B cell (primary cell): Measurements from ENCODE around the gene PROM2. TPM values are rescaled to one million over a fixed set of nuclear protein-coding genes. Genes with fewer than 3 reads are reported as not detected.

Experiments used
- ATAC-seq: fragments of 200-7000 bp; cut with Tn5 transposase; one replicate; pipeline ENCODE4 v1.10.0; 2021; ENCODE audit warnings: low read depth, mild to moderate bottlenecking, moderate number of reproducible peaks, moderate library complexity
- CTCF ChIA-PET: fragments of 350-600 bp; sonication (Branson Sonifier 250); formaldehyde crosslinking; loops from one replicate; lab custom pipeline; 2021; ENCODE audit warnings: antibody characterized with exemption, inconsistent platforms; lab: Charles Lee
- POLR2A ChIA-PET: fragments of 350-600 bp; sonication (Branson Sonifier 250); formaldehyde crosslinking; loops from one replicate; lab custom pipeline; 2021; ENCODE audit warnings: antibody characterized with exemption; lab: Charles Lee
- DNase-seq: peaks from one replicate; pipeline ENCODE4 v3.0.0; 2013
- H2AFZ ChIP-seq: 2 replicates; pipeline ENCODE4 v1.6.1; 2012; ENCODE audit warnings: mild to moderate bottlenecking, low read depth, low read length; ENCODE audit not compliant: insufficient read depth, poor library complexity, severe bottlenecking
- H3K27ac ChIP-seq, 2 donors: 1 replicate in 1 of 2; 2 replicates in 1 of 2; pipeline ENCODE4 v1.5.1; 2012 to 2013; ENCODE audit warnings: low read length in 2 of 2, mild to moderate bottlenecking in 2 of 2, moderate library complexity in 1 of 2
- H3K27me3 ChIP-seq, 4 experiments: fragments of 200-600 bp in 1 of 4; sonication (generic) in 1 of 4; replicated peaks in 1 of 4; 1 replicate in 2 of 4; 2 replicates in 2 of 4; pipeline versions ENCODE4 v1.6.1 to v1.7.0; 2013 to 2016; ENCODE audit warnings: low read length in 3 of 4, mild to moderate bottlenecking in 2 of 4, mixed read lengths in 1 of 4, moderate library complexity in 1 of 4; ENCODE audit not compliant: insufficient read depth in 4 of 4, control insufficient read depth in 3 of 4; ENCODE audit errors: control extremely low read depth in 1 of 4
- H3K36me3 ChIP-seq, 2 experiments: replicated peaks in 1 of 2; 1 replicate in 1 of 2; 2 replicates in 1 of 2; pipeline versions ENCODE4 v1.6.1 to v1.7.1; 2013; ENCODE audit warnings: low read length in 1 of 2; ENCODE audit not compliant: insufficient read depth in 2 of 2, control insufficient read depth in 1 of 2; ENCODE audit errors: control extremely low read depth in 1 of 2, extremely low read depth in 1 of 2
- H3K4me1 ChIP-seq, 2 donors: fragments of 200-600 bp in 1 of 2; sonication (generic) in 1 of 2; 1 replicate in 1 of 2; 2 replicates in 1 of 2; pipeline versions ENCODE4 v1.5.1 to v1.6.1; 2013 to 2017; ENCODE audit warnings: low read length in 2 of 2; ENCODE audit not compliant: control insufficient read depth in 2 of 2, insufficient read depth in 2 of 2
- H3K4me2 ChIP-seq: replicated peaks from 2 replicates; pipeline ENCODE3; 2012; ENCODE audit warnings: mild to moderate bottlenecking, low read depth, low read length; ENCODE audit not compliant: poor library complexity, severe bottlenecking
- H3K4me3 ChIP-seq, 5 experiments: fragments of 200-600 bp in 1 of 5; sonication (generic) in 1 of 5; 1 replicate in 3 of 5; 2 replicates in 2 of 5; pipeline versions ENCODE4 v1.5.1 to v1.7.0; 2011 to 2016; ENCODE audit warnings: low read length in 4 of 5, mild to moderate bottlenecking in 4 of 5, low read depth in 2 of 5, control low read depth in 1 of 5, moderate library complexity in 1 of 5; ENCODE audit not compliant: insufficient read depth in 1 of 5; ENCODE audit errors: control extremely low read depth in 1 of 5, extremely low read depth in 1 of 5
- H3K79me2 ChIP-seq: fragments of 200-600 bp; sonication (generic); one replicate; pipeline ENCODE4 v1.6.0; 2016; ENCODE audit warnings: low read length; ENCODE audit not compliant: control insufficient read depth, insufficient read depth
- H3K9ac ChIP-seq: fragments of 200-600 bp; sonication (generic); 2 replicates; pipeline ENCODE4 v1.6.1; 2017; ENCODE audit warnings: mild to moderate bottlenecking, low read length, moderate library complexity
- H3K9me3 ChIP-seq, 3 donors: one replicate each; pipeline versions ENCODE4 v1.6.1 to v1.7.1; 2013; ENCODE audit warnings: low read length in 2 of 3; ENCODE audit not compliant: control insufficient read depth in 2 of 3, insufficient read depth in 1 of 3; ENCODE audit errors: control extremely low read depth in 1 of 3
- H4K20me1 ChIP-seq: 2 replicates; pipeline ENCODE4 v1.6.0; 2012; ENCODE audit warnings: mild to moderate bottlenecking, low read length; ENCODE audit not compliant: insufficient read depth, control insufficient read depth, poor library complexity, severe bottlenecking
- H3K27ac Mint-ChIP-seq: one replicate; pipeline ENCODE4 v1.8.0; 2021; ENCODE audit warnings: mixed read lengths
- H3K27me3 Mint-ChIP-seq: one replicate; pipeline ENCODE4 v1.8.0; 2021; ENCODE audit warnings: mixed read lengths
- H3K4me1 Mint-ChIP-seq: one replicate; pipeline ENCODE4 v1.8.0; 2021; ENCODE audit warnings: mixed read lengths
- H3K4me3 Mint-ChIP-seq: one replicate; pipeline ENCODE4 v1.8.0; 2021; ENCODE audit warnings: mixed read lengths
- H3K9me3 Mint-ChIP-seq: one replicate; pipeline ENCODE4 v1.8.0; 2022; ENCODE audit warnings: mixed read lengths; ENCODE audit not compliant: insufficient read depth
- EZH2 ChIP-seq: IDR thresholded peaks from 2 replicates; pipeline ENCODE4 v1.6.1; 2012; ENCODE audit warnings: borderline replicate concordance, low read depth, mild to moderate bottlenecking, moderate library complexity, low read length; ENCODE audit not compliant: insufficient read depth, poor library complexity, severe bottlenecking
- WGBS: methylation state at CpG from one replicate; pipeline ENCODE4 v1.1.5; 2013; ENCODE audit warnings: missing lambda C conversion rate; ENCODE audit not compliant: insufficient coverage; 5-methylcytosine and 5-hydroxymethylcytosine counted together
- intact Hi-C: fragments of 100-400 bp; cut with micrococcal nuclease; formaldehyde crosslinking; loops from one replicate; pipeline ENCODE4 v1.10.0; 2022
- polyA plus RNA-seq: library from polyadenylated mRNA; depleted of rRNA; stranded (reverse); fragments of >200 nt; gene quantifications from 2 replicates; pipeline ENCODE4 v1.2.3, GENCODE V29; 2012
- total RNA-seq, 2 donors: library from RNA; stranded (reverse); fragments of 120-200 nt in 1 of 2; gene quantifications; 1 replicate in 1 of 2; 2 replicates in 1 of 2; pipeline versions ENCODE4 v1.2.3 to v1.2.4, GENCODE V29; 2013 to 2022
- TF ChIP-seq, protein P1 (sequence below): fragments of 200-600 bp; IDR thresholded peaks from one replicate; pipeline ENCODE4 v1.8.0; 2022; ENCODE audit warnings: antibody characterized with exemption, mild to moderate bottlenecking

PROM2 gene
- total and polyA plus RNA-seq, 2 donors (not counting 1 experiment from before 2014, with no cell fraction given), result 0.67 to 1.3 TPM

DNA sequence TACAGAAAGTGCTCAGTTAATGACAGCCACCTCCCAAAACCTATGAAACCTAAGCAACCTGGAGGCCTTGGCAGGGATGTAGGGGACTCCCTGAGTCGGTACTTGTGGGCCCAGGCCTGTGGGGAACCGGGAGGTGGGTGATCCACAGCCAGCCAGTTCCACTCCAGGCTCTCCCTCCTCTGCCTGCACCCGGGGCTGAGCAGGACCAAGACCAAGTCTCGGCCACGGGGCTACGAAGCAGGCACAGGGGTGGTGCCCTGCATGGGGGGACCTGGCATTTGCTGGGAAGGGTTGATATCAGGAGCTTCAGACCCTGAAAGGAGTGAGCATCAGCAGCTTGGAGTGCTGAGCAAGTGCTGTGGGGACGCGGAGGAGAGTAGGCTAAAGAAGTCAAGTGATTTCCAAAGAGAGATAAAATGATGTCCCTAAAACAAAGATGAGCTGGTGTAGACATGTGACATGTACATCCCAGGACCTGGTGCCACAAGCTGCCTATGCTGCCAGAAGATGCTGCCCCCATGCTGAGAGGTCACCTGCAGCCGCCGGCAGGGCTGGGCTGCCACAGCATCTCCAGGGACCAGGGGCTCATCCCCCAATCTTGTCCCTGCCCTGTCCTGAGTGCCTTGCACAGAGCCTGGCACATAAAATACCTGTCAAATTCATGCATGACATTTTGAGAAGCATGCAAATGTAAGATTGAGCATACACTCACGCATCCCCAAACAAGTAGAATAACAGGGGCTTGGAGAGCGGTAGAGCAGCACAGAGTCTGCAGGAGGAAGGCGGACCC is 44.4 kb downstream of the PROM2 start:
- H3K9me3 ChIP-seq, result no peaks in the 10 kb centered on the region
- no peaks in the 10 kb centered on the region for H4K20me1 ChIP-seq
- H3K27ac ChIP-seq, result no peak overlapping the region
- Mint-ChIP-seq H3K4me1 (no peaks in the 10 kb centered on the region), H3K27ac (no peak overlapping the region), H3K9me3 (no peaks in the 10 kb centered on the region), H3K4me3 (no peak overlapping the region), H3K27me3 (peaks cover 2% of the 10 kb centered on the region)
- DNase-seq, result no peak
- H2AFZ ChIP-seq, result no peak overlapping the region
- ATAC-seq, result no peak
- no peak for TF ChIP-seq EZH2
- TF ChIP-seq, protein P1, sequence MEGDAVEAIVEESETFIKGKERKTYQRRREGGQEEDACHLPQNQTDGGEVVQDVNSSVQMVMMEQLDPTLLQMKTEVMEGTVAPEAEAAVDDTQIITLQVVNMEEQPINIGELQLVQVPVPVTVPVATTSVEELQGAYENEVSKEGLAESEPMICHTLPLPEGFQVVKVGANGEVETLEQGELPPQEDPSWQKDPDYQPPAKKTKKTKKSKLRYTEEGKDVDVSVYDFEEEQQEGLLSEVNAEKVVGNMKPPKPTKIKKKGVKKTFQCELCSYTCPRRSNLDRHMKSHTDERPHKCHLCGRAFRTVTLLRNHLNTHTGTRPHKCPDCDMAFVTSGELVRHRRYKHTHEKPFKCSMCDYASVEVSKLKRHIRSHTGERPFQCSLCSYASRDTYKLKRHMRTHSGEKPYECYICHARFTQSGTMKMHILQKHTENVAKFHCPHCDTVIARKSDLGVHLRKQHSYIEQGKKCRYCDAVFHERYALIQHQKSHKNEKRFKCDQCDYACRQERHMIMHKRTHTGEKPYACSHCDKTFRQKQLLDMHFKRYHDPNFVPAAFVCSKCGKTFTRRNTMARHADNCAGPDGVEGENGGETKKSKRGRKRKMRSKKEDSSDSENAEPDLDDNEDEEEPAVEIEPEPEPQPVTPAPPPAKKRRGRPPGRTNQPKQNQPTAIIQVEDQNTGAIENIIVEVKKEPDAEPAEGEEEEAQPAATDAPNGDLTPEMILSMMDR, result no peak
- H3K4me3 ChIP-seq, result no peak overlapping the region
- no peaks in the 10 kb centered on the region for H3K36me3 ChIP-seq
- 86% methylated on average over 13 of the region's 13 CpGs for WGBS
- no peaks in the 10 kb centered on the region for H3K79me2 ChIP-seq
- ChIA-PET POLR2A (no interaction called here), CTCF (no interaction called here)
- intact Hi-C loops, result no loop called here
- H3K4me1 ChIP-seq, result no peaks in the 10 kb centered on the region
- H3K9ac ChIP-seq, result no peak overlapping the region
- H3K27me3 ChIP-seq, result no peaks in the 10 kb centered on the region
- no peak overlapping the region for H3K4me2 ChIP-seq

DNA sequence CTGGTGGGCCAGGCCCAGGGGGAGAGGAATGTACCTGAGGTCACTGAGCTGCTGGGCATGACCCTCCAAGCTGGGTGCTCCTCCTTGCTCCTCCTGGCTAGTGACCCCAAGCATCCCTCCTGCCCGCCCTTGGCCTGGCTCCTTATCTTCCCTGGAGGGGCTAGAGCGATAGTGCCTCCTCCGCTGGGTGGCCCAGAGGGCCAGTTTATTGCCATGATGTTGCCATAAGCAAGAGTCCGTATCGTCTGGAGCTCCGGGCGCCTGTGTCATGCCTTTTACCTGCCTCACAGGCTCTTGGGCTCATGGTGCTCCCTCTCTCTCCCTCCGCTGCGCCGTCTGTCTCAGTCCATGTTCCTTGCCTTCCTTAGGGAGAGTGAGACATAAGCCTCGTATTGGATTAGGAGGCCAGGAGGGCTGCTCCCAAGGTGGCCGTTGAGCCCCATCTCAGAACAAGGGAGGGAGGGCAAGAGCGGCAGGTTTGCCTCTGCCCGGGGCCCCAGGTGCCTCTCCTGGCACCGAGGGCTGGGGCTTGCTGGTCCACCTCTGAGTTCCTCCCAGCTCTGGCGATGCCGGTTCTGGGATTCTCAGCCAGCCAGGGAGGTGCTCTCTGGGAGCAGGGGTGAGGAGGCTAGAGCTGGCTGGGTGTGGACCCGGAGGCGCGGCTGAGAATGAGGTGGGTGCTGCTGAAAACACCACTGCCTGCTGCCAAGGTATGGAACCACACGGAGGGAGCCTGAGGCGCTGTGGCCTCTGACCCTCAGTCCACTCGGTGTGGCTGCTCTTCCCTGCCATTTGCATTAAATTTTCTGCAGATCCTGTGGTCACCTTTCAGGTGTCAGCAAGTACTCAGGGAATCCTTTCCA is 45.5 kb downstream of the PROM2 start:
- ChIA-PET POLR2A (no interaction called here), CTCF (no interaction called here)
- H4K20me1 ChIP-seq, result no peaks in the 10 kb centered on the region
- Mint-ChIP-seq H3K27ac (no peak overlapping the region), H3K4me3 (no peak overlapping the region), H3K4me1 (no peaks in the 10 kb centered on the region), H3K9me3 (no peaks in the 10 kb centered on the region), H3K27me3 (peaks cover 2% of the 10 kb centered on the region)
- H3K79me2 ChIP-seq, result no peaks in the 10 kb centered on the region
- DNase-seq (no peak), ATAC-seq (no peak)
- H3K27ac ChIP-seq, result no peak overlapping the region
- WGBS, result 87% methylated on average over 18 of the region's 23 CpGs
- no peaks in the 10 kb centered on the region for H3K27me3 ChIP-seq
- H3K9me3 ChIP-seq, result no peaks in the 10 kb centered on the region
- no peaks in the 10 kb centered on the region for H3K36me3 ChIP-seq
- no peak overlapping the region for H3K9ac ChIP-seq
- no peak for TF ChIP-seq EZH2
- TF ChIP-seq, protein P1, result no peak
- H3K4me1 ChIP-seq, result no peaks in the 10 kb centered on the region
- no peak overlapping the region for H2AFZ ChIP-seq
- no peak overlapping the region for H3K4me2 ChIP-seq
- intact Hi-C loops, result no loop called here
- no peak overlapping the region for H3K4me3 ChIP-seq
